Chondrocyte (in vitro differentiated cells): ENCODE data around the gene FRMD4A. TPM values are rescaled to one million over a fixed set of nuclear protein-coding genes. Genes with fewer than 3 reads are reported as not detected.

Experiments used
- DNase-seq: peaks from one replicate; pipeline ENCODE4 v3.0.0; 2021; ENCODE audit warnings: mixed read lengths, low spot score
- H3K27ac Mint-ChIP-seq: one replicate; pipeline ENCODE4 v1.8.0; 2021; ENCODE audit warnings: mild to moderate bottlenecking, moderate library complexity, mixed read lengths; ENCODE audit not compliant: unreplicated experiment
- H3K27me3 Mint-ChIP-seq: 2 replicates; pipeline ENCODE4 v1.8.0; 2021; ENCODE audit warnings: low read depth, mixed read lengths
- H3K36me3 Mint-ChIP-seq: 2 replicates; pipeline ENCODE4 v1.8.0; 2021; ENCODE audit warnings: low read depth, mixed read lengths
- H3K4me1 Mint-ChIP-seq: 2 replicates; pipeline ENCODE4 v1.8.0; 2021; ENCODE audit warnings: low read depth, mild to moderate bottlenecking, mixed read lengths
- H3K4me3 Mint-ChIP-seq: one replicate; pipeline ENCODE4 v1.8.0; 2021; ENCODE audit warnings: mild to moderate bottlenecking, moderate library complexity, mixed read lengths; ENCODE audit not compliant: unreplicated experiment
- H3K9me3 Mint-ChIP-seq: 2 replicates; pipeline ENCODE4 v1.8.0; 2021; ENCODE audit warnings: low read depth, mixed read lengths
- total RNA-seq: library from RNA; stranded (reverse); gene quantifications from 3 replicates; pipeline ENCODE4 v1.2.1, GENCODE V29; 2021
- TF ChIP-seq, protein P1 (sequence below): fragments of 200-600 bp; sonication (generic); IDR thresholded peaks from 2 replicates; pipeline ENCODE4 v1.5.0; 2021; ENCODE audit warnings: antibody characterized with exemption, mild to moderate bottlenecking, moderate library complexity

Gene FRMD4A
- total RNA-seq, 1 donor from 2014 or later = 129 TPM

DNA sequence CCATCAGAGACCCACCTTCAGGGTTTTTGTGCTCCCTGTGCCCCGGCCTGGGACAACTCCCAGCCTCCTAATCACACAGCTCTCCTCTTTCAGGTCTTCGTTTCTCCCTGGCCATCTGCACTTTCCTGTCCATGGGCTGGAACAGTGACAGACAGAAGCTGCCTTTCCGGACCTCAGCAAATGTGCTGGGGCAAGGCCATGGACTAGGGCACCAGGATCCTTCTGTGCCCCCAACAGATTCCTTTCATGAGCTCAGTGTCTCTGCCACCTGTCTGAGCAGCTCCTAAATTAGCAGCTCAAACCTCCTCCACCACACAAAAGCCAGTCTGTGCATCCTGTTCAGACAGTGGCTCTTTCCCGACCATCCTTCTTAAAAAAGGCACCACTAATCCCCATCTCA is 41.9 kb upstream of the FRMD4A start:
- DNase-seq = no peak
- Mint-ChIP-seq H3K27ac (no peak overlapping the region), H3K27me3 (no peaks in the 10 kb centered on the region), H3K4me3 (no peak overlapping the region), H3K36me3 (peaks cover 2% of the 10 kb centered on the region), H3K4me1 (peaks cover 20% of the 10 kb centered on the region), H3K9me3 (no peaks in the 10 kb centered on the region)
- TF ChIP-seq, protein P1, sequence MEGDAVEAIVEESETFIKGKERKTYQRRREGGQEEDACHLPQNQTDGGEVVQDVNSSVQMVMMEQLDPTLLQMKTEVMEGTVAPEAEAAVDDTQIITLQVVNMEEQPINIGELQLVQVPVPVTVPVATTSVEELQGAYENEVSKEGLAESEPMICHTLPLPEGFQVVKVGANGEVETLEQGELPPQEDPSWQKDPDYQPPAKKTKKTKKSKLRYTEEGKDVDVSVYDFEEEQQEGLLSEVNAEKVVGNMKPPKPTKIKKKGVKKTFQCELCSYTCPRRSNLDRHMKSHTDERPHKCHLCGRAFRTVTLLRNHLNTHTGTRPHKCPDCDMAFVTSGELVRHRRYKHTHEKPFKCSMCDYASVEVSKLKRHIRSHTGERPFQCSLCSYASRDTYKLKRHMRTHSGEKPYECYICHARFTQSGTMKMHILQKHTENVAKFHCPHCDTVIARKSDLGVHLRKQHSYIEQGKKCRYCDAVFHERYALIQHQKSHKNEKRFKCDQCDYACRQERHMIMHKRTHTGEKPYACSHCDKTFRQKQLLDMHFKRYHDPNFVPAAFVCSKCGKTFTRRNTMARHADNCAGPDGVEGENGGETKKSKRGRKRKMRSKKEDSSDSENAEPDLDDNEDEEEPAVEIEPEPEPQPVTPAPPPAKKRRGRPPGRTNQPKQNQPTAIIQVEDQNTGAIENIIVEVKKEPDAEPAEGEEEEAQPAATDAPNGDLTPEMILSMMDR = no peak

DNA sequence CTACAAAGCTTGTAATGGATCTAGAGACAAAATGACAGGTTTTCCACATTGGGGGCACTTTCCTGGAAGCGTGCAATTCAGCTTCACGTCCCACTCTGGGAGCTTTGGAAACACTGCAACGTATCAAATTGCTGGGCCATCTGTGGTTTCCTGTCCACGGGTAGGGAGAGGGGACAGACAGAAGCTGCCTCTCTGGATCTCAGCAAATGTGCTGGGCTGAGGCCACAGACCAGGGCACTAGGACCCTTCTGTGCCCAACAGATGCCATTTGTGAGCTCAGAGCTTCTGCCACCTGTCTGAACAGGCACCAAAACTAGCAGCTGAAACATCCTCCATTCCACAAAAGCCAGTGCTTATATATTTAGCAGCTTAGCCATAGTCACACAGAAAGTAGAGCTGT is 40.9 kb upstream of the FRMD4A start:
- Mint-ChIP-seq H3K27ac (no peak overlapping the region), H3K36me3 (peaks cover 2% of the 10 kb centered on the region), H3K9me3 (no peaks in the 10 kb centered on the region), H3K4me1 (peaks cover 15% of the 10 kb centered on the region), H3K27me3 (no peaks in the 10 kb centered on the region), H3K4me3 (no peak overlapping the region)
- TF ChIP-seq, protein P1 = no peak
- DNase-seq = no peak

DNA sequence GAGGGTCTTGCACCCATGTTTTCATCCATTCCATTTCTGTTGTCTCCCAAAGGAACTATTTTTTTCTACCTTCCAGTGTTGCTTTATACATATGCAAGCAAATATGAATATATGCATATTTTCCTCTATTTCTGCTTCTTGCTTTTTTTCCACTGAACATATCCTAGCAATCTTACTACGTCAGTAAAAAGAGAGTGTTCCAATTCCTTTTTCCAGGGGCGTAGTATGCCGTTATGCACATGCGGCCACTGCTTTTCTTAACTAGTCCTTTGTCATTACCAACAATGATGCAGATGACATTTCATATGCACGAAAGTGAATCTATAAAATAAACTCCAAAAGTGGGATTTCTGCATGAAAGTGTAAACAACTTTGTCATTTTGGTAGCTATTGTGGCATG is 40.2 kb upstream of the FRMD4A start:
- peaks cover 2% of the 10 kb centered on the region for H3K36me3 Mint-ChIP-seq
- H3K4me3 Mint-ChIP-seq = no peak overlapping the region
- H3K9me3 Mint-ChIP-seq = no peaks in the 10 kb centered on the region
- H3K27ac Mint-ChIP-seq = no peak overlapping the region
- TF ChIP-seq, protein P1 = no peak
- no peaks in the 10 kb centered on the region for H3K27me3 Mint-ChIP-seq
- peaks cover 15% of the 10 kb centered on the region for H3K4me1 Mint-ChIP-seq
- DNase-seq = no peak

DNA sequence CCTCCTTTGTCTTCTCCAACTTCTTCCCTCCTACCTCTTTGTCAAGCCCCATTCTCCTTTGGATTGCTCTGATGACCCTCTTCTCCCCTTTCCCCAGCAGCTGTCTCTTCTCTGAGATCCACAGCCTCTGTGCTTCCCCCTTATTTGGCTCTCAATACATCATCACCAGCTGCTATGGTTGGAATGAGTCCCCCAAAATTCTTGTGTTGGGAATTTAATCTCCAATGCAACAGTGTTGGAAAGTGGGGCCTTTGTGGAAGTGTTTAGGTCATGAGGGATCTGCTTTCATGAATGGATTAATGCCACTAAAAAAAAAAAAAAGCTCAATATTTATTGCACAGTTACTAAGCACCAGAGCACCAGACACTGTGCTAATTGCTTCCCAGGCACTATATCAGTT is 39.2 kb upstream of the FRMD4A start:
- H3K9me3 Mint-ChIP-seq = no peaks in the 10 kb centered on the region
- DNase-seq = no peak
- no peaks in the 10 kb centered on the region for H3K27me3 Mint-ChIP-seq
- no peak overlapping the region for H3K27ac Mint-ChIP-seq
- no peak overlapping the region for H3K4me3 Mint-ChIP-seq
- H3K4me1 Mint-ChIP-seq = peaks cover 14% of the 10 kb centered on the region
- TF ChIP-seq, protein P1 = no peak
- H3K36me3 Mint-ChIP-seq = peaks cover 2% of the 10 kb centered on the region

DNA sequence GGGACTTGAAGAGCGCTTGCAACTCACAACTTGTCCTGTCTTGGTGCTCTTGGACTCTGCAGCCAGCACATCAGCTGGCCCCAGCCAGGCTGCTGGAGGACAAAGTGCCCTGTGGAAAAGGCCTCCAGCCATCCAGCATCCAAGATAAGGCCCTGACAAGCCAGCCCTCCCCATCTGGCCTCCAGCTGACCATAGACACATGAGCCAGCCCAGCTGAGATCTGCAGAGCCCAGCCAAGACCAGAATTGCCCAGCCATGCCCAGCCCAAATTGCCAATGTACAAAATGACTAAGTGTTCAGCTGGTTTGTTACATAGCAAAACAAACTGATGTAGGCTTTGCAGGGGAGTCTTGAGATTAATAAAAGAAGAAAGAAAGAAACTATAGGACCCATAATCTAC is 36.0 kb upstream of the FRMD4A start:
- Mint-ChIP-seq H3K4me1 (peaks cover 35% of the 10 kb centered on the region), H3K36me3 (no peaks in the 10 kb centered on the region), H3K4me3 (no peak overlapping the region), H3K27ac (no peak overlapping the region), H3K27me3 (no peaks in the 10 kb centered on the region), H3K9me3 (no peaks in the 10 kb centered on the region)
- TF ChIP-seq, protein P1 = no peak
- no peak for DNase-seq
